SK-N-SH treated with all-trans-retinoic acid at 6 μM for 48 hours (cell line): ENCODE data around the gene GLIS2.

ENCODE experiments used
- ATAC-seq: fragments of 200-7000 bp; cut with Tn5 transposase; 3 replicates; pipeline ENCODE4 v1.9.1; 2020; ENCODE audit warnings: mild to moderate bottlenecking, moderate library complexity
- ARNTL ChIP-seq: fragments of 450-650 bp; formaldehyde crosslinking; IDR thresholded peaks from 2 replicates; pipeline ENCODE4 v1.5.0; 2020; ENCODE audit warnings: low read depth, mild to moderate bottlenecking, moderate library complexity, borderline replicate concordance
- BACH2 ChIP-seq: fragments of 250-450 bp; sonication (Bioruptor Pico); IDR thresholded peaks from 2 replicates; pipeline ENCODE4 v1.9.0; 2021; ENCODE audit warnings: mild to moderate bottlenecking, borderline replicate concordance
- CREB5 ChIP-seq: fragments of 250-450 bp; sonication (Bioruptor Pico); IDR thresholded peaks from 2 replicates; pipeline ENCODE4 v1.5.1; 2020; ENCODE audit warnings: low read depth, mild to moderate bottlenecking, moderate library complexity
- ESRRG ChIP-seq: fragments of 250-450 bp; sonication (Bioruptor Pico); IDR thresholded peaks from 2 replicates; pipeline ENCODE4 v1.6.1; 2021; ENCODE audit warnings: mild to moderate bottlenecking
- GLIS3 ChIP-seq: fragments of 250-450 bp; sonication (Bioruptor Pico); IDR thresholded peaks from 2 replicates; pipeline ENCODE4 v1.5.0; 2020; ENCODE audit warnings: mild to moderate bottlenecking, moderate library complexity
- ISL1 ChIP-seq: fragments of 250-450 bp; sonication (Bioruptor Pico); IDR thresholded peaks from 2 replicates; pipeline ENCODE4 v2.1.2; 2022; ENCODE audit warnings: mild to moderate bottlenecking, moderate library complexity
- OSR1 ChIP-seq: fragments of 250-450 bp; sonication (Bioruptor Pico); IDR thresholded peaks from 2 replicates; pipeline ENCODE4 v1.8.0; 2022; ENCODE audit warnings: moderate library complexity, mild to moderate bottlenecking, inconsistent platforms
- POU6F1 ChIP-seq: fragments of 250-450 bp; sonication (Bioruptor Pico); IDR thresholded peaks from 2 replicates; pipeline ENCODE4 v1.8.0; 2021; ENCODE audit warnings: low read depth, mild to moderate bottlenecking, moderate library complexity, borderline replicate concordance
- PPARA ChIP-seq: fragments of 250-450 bp; sonication (Bioruptor Pico); IDR thresholded peaks from 2 replicates; pipeline ENCODE4 v1.5.0; 2020; ENCODE audit warnings: mild to moderate bottlenecking, borderline replicate concordance
- RARB ChIP-seq: fragments of 250-450 bp; sonication (Bioruptor Pico); IDR thresholded peaks from 2 replicates; pipeline ENCODE4 v1.8.0; 2021; ENCODE audit warnings: mild to moderate bottlenecking, moderate library complexity
- SNAI2 ChIP-seq: fragments of 250-450 bp; sonication (Bioruptor Pico); IDR thresholded peaks from 2 replicates; pipeline ENCODE4 v1.5.0; 2020; ENCODE audit warnings: mild to moderate bottlenecking, moderate library complexity
- TCF4 ChIP-seq: fragments of 250-450 bp; sonication (Bioruptor Pico); IDR thresholded peaks from 2 replicates; pipeline ENCODE4 v1.8.0; 2021; ENCODE audit warnings: mild to moderate bottlenecking, moderate library complexity, borderline replicate concordance
- TOX ChIP-seq: fragments of 250-450 bp; sonication (Bioruptor Pico); IDR thresholded peaks from 2 replicates; pipeline ENCODE4 v1.8.0; 2021; ENCODE audit warnings: mild to moderate bottlenecking, moderate library complexity, borderline replicate concordance
- TSHZ2 ChIP-seq: fragments of 250-450 bp; sonication (Bioruptor Pico); IDR thresholded peaks from 2 replicates; pipeline ENCODE4 v1.5.0; 2020; ENCODE audit warnings: mild to moderate bottlenecking, moderate library complexity
- ZC3H10 ChIP-seq: fragments of 250-450 bp; sonication (Bioruptor Pico); IDR thresholded peaks from 2 replicates; pipeline ENCODE4 v1.5.1; 2021; ENCODE audit warnings: mild to moderate bottlenecking, moderate library complexity
- ZFP3 ChIP-seq: fragments of 250-450 bp; sonication (Bioruptor Pico); IDR thresholded peaks from 2 replicates; pipeline ENCODE4 v1.5.0; 2020; ENCODE audit warnings: mild to moderate bottlenecking, moderate library complexity
- ZFP30 ChIP-seq: fragments of 450-650 bp; formaldehyde crosslinking; IDR thresholded peaks from 2 replicates; pipeline ENCODE4 v1.5.0; 2022; ENCODE audit warnings: mild to moderate bottlenecking, moderate library complexity
- ZNF565 ChIP-seq: fragments of 450-650 bp; formaldehyde crosslinking; conservative IDR thresholded peaks from 2 replicates; pipeline ENCODE4 v1.5.0; 2020; ENCODE audit warnings: low read depth, mild to moderate bottlenecking, moderate library complexity
- ZNF70 ChIP-seq: fragments of 450-650 bp; formaldehyde crosslinking; IDR thresholded peaks from 2 replicates; pipeline ENCODE4 v1.5.0; 2020; ENCODE audit warnings: mild to moderate bottlenecking, moderate library complexity
- ZNF8 ChIP-seq: fragments of 450-650 bp; formaldehyde crosslinking; IDR thresholded peaks from 2 replicates; pipeline ENCODE4 v1.5.0; 2020; ENCODE audit warnings: mild to moderate bottlenecking, moderate library complexity
- TF ChIP-seq, protein P1 (sequence below): fragments of 250-450 bp; sonication (Bioruptor Pico); IDR thresholded peaks from 2 replicates; pipeline ENCODE4 v1.8.0; 2020; ENCODE audit warnings: mild to moderate bottlenecking, moderate library complexity, borderline replicate concordance
- TF ChIP-seq, protein P2 (sequence below): fragments of 250-450 bp; sonication (Bioruptor Pico); IDR thresholded peaks from 2 replicates; pipeline ENCODE4 v1.5.1; 2021; ENCODE audit warnings: mild to moderate bottlenecking, moderate library complexity

The GLIS2 gene

DNA sequence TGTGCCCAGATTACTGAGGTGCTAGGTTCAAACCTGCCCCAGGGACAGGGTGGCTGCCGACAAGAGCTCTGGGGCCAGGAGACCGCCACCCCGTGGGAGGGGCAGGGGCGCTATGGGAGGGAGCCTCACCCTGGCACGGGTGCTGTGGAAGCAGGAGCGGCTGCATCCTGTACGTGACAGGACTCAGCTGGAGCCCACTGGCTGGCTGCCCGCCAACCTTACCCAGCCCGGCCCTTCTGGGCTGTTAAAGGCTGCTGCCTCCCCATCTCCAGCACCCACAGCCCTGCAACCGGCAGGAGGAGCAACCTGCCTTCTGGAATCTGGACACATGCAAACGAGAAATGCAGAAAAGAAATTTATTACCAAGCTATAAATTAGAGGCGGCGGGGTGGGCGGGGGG, 24.0 kb downstream of the GLIS2 start:
- TF ChIP-seq BACH2 (CRISPR knock-in tag) (no peak), TCF4 (no peak), CREB5 (CRISPR knock-in tag) (no peak), TOX (no peak), POU6F1 (no peak), ZFP3 (CRISPR knock-in tag) (no peak), ZNF8 (CRISPR knock-in tag) (no peak), ARNTL (no peak), SNAI2 (CRISPR knock-in tag) (no peak), OSR1 (CRISPR knock-in tag) (no peak), ZNF565 (CRISPR knock-in tag) (no peak), ZFP30 (CRISPR knock-in tag) (no peak), PPARA (CRISPR knock-in tag) (no peak), RARB (CRISPR knock-in tag) (no peak), TSHZ2 (CRISPR knock-in tag) (no peak), ZNF70 (no peak), ISL1 (CRISPR knock-in tag) (no peak), ESRRG (no peak)
- TF ChIP-seq, protein P1, sequence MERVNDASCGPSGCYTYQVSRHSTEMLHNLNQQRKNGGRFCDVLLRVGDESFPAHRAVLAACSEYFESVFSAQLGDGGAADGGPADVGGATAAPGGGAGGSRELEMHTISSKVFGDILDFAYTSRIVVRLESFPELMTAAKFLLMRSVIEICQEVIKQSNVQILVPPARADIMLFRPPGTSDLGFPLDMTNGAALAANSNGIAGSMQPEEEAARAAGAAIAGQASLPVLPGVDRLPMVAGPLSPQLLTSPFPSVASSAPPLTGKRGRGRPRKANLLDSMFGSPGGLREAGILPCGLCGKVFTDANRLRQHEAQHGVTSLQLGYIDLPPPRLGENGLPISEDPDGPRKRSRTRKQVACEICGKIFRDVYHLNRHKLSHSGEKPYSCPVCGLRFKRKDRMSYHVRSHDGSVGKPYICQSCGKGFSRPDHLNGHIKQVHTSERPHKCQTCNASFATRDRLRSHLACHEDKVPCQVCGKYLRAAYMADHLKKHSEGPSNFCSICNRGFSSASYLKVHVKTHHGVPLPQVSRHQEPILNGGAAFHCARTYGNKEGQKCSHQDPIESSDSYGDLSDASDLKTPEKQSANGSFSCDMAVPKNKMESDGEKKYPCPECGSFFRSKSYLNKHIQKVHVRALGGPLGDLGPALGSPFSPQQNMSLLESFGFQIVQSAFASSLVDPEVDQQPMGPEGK (CRISPR knock-in tag) = no peak
- TF ChIP-seq, protein P2, sequence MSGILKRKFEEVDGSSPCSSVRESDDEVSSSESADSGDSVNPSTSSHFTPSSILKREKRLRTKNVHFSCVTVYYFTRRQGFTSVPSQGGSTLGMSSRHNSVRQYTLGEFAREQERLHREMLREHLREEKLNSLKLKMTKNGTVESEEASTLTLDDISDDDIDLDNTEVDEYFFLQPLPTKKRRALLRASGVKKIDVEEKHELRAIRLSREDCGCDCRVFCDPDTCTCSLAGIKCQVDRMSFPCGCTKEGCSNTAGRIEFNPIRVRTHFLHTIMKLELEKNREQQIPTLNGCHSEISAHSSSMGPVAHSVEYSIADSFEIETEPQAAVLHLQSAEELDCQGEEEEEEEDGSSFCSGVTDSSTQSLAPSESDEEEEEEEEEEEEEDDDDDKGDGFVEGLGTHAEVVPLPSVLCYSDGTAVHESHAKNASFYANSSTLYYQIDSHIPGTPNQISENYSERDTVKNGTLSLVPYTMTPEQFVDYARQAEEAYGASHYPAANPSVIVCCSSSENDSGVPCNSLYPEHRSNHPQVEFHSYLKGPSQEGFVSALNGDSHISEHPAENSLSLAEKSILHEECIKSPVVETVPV = no peak
- TF ChIP-seq, all 23 proteins: peak for 0
- peak; percentile 20 for ATAC-seq

GRCh38 chr16:4340443-4340842, 24.6 kb downstream of the GLIS2 start:
- no peak for ATAC-seq

DNA sequence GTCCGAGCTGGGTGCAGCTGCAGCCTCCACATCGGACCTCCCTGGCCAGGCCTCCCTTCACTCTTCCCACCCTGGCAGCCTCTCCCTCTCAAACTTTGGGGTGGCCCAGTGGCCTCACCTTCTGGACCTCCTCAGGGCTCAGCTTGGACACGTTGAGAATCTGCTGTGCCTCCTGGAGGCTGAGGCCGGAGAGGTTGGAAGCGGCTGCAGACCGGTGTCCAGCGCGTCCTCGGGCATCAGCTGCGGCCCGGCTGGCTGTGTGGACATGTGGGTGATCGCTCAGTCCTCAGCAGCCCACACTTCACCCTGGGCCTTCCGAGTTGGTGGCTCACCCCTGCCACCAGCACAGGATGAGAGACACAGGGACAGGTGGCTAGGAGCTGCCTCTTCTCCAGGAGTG, 25.4 kb downstream of the GLIS2 start:
- TF ChIP-seq ZFP30 (CRISPR knock-in tag) = no peak
- no peak for TF ChIP-seq ZFP3 (CRISPR knock-in tag)
- TF ChIP-seq SNAI2 (CRISPR knock-in tag) = no peak
- no peak for TF ChIP-seq ZC3H10 (CRISPR knock-in tag)
- TF ChIP-seq PPARA (CRISPR knock-in tag) = no peak
- no peak for TF ChIP-seq ZNF70
- TF ChIP-seq ESRRG = no peak
- TF ChIP-seq OSR1 (CRISPR knock-in tag) = no peak
- no peak for ATAC-seq

More at GRCh38 chr16:4340443-4340842, 24.6 kb downstream of the GLIS2 start:
- TF ChIP-seq ARNTL = no peak
- no peak for TF ChIP-seq RARB (CRISPR knock-in tag)
- no peak for TF ChIP-seq GLIS3 (CRISPR knock-in tag)
- TF ChIP-seq ZFP3 (CRISPR knock-in tag) = no peak
